HG03378 (cell line): Measurements from ENCODE around the gene MAP2K7.
"Not testable (repeated sequence)": the region's sequence is repeated elsewhere in the genome, so short reads cannot be mapped to it uniquely, and the experiment has no call there.

Experiments
- ATAC-seq: cut with Tn5 transposase; IDR thresholded peaks from one replicate; pipeline ENCODE4 v1.9.1; 2021; ENCODE audit warnings: mild to moderate bottlenecking, moderate library complexity; ENCODE audit not compliant: unreplicated experiment

Gene MAP2K7

DNA sequence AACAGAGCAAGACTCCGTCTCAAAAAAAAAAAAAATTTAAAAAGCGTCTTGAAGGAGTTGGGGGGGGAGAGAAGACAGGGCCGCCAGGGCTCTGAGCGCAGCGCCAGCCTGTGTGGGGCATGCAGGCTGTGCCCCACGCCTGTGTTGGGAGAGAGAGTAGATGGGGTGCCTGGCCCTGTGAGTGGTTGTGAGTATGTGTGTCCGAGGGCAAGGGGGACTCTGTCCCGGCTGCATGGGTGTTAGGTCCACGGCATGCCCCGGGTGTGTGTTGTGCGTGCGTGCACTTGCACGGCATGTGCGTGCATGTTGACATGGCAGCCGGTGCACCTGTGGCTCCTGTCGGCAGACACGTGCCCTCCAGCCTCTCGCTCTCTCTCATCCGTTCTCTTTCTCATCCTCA lies 3.4 kb downstream of the MAP2K7 start:
- ATAC-seq, result no peak

- ATAC-seq, result no peak
These were observed 3.9 kb downstream of the MAP2K7 start for GRCh38 chr19:7907544-7907943.

DNA sequence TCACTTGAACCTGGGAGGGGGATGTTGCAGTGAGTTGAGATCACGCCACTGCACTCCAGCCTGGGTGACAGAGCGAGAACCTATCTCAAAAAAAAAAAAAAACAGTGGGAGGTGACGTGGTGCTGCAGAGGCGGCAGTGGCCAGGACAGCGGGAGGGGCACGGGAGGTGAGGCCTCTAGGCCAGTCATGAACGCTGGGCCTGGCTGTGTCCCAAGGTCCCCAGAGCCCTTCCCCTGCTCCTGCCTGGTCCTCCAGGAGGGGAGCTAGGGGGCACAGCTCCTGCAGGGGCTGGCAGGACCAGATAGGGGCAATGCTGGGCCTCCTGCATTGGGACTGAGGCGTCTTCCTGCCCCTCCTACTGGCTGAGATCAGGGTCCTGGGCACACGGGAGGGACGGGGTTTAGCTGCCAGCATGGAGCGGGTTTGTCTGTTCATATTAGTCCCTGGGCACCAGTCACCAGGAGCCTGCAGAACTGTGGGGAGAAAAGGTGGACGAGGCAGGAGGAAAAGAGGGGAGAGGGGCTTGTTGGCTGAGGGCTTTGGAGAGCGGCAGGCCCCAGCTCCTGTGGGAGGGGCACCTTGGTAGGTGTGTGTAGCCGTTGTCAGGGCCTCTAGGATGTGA lies 4.5 kb downstream of the MAP2K7 start:
- no peak for ATAC-seq

DNA sequence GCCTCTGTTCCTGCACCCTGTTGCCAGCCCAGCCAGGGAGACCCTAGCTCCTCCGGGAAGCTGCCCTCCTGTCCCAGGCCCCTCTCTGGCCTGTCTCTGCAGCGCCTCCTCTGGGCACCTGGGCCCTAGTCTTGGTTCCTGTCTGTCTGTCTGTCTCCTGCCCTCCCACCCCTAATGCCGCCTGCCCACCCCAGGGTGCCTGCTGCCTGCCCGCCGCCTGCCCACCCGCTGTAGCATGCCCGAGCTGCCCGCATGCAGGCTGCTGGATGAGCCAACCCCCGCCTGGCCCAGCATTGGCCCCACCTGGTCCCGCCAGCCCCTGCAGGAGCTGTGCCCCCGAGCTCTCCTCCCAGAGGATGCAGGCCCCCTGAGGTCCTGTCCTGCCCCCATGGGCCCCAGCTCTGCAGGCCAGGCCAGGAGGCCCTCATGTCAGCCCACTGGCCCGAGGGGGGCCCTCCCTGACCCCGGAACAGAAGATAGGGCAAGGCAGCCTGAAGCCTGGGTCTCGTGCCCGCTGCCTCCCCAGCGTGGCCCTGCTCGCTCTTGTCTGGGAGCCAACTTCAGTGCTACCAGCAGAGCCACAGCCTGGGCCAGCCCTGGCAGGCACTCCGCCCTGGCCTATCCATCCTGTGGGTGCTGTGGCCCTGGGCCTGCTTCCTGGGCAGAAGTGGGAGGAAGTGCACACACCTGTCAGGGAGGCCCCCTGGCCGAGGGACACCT lies 5.2 kb downstream of the MAP2K7 start:
- no peak for ATAC-seq

DNA sequence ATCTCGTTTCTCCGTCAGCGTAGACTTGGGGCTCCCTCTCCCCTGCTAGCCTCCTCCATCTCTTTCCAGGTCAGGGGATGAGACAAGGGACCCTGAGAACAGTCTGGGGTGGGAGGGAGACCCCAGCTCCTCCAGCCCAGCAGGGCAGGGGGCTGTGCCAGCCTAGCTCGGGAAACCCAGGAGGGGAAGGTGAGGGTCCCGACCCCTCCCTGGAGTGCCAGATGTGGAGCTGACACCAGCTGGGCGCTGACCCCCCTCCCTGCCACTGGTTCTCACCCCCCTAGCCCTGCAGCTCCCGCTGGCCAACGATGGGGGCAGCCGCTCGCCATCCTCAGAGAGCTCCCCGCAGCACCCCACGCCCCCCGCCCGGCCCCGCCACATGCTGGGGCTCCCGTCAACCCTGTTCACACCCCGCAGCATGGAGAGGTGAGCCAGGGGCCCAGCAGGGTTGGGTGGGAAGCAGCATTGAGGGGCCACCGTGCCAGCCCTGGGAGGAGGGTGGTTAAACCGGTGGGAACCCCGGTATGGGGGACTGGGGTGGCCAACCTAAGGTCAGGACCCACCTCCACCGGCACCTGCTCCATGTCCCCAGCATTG lies 5.9 kb downstream of the MAP2K7 start:
- no peak for ATAC-seq

- ATAC-seq, result no peak
These were observed 6.9 kb downstream of the MAP2K7 start for GRCh38 chr19:7910321-7911161.

DNA sequence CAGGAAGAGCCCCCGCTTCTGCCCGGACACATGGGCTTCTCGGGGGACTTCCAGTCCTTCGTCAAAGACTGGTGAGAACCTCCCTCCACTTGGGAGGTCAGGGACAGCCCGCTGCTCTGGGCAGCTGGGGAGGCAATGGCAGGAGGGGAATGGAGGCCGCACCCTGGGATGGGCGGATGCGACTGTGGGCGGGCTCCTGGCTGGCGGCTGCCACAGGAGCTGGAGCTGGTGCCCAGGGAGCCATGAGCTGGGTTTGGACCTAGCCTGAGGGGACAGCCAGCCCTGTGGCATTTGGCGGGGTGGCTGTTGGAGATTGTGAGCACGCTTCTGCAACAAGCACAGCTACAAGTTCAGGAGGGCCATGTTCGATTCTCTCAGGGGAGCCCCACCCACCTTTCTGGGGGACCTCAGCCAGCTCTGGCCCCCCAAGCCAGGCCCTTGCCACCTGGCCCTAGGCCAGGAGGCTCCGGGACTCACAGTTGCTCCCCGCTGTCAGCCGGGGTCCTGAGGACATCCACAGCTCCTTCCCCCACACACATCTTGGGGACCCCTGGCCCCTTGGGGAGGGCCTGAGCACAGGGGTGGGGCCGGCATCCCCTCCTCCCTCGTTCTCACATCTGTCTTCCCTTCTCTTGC lies 7.9 kb downstream of the MAP2K7 start:
- ATAC-seq, result no peak

DNA sequence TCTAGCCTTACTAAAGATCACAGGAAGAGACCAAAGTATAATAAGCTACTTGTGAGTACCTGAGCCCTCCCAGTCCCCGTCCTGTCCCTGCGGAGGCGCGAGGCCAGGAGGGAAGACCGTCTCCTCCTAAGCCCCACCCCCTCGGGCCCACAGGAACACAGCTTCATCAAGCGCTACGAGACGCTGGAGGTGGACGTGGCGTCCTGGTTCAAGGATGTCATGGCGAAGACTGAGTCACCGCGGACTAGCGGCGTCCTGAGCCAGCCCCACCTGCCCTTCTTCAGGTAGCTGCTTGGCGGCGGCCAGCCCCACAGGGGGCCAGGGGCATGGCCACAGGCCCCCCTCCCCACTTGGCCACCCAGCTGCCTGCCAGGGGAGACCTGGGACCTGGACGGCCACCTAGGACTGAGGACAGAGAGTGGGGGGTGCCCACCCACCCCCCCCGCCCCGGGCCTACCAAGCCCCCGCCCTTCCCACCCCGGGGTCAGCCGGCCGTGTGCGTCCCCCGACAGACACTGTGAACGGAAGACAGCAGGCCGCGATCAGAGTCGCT lies 8.5 kb downstream of the MAP2K7 start:
- no peak for ATAC-seq

DNA sequence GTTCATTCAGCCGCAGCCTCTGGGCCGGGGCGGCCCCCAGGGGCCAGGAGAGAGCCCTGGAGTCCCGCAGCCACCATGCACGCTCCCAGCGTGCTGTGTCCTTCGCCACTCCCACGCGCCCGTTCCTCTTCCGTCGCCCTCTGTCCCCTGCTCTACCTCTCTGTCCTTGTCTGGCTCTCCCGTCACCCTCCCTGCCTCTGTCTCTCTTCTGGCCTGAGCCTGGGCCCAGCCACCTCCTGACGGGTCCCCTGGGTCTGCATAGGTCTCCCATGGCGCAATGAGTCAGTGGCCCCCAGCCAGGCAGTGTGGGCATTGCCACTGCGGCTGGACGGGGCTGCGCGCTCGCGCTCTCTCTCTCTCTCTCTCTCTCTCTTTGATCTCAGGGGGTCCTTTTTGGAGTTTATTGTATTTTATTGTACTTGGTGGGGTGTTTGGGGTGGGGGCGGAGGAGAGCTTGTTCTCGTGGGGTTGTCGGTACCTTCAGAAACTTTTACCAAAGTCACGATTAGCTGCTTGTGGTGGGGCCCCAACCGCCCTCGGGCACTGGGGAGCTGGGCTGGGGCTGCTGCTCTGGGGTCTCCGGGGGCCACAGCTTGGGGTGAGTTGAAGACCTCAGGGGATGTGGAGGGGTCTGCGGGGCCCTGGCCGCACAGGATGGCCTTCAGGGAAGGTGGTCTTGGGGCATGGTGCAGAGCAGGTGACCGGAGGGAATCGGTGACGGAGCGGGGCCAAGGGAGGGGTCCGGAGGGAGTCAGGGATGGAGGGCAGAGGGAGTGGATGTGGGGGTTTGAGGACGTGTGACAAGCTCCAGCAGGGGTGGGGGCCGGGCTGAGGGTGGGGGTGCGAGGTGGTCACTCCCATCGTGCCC lies 9.3 kb downstream of the MAP2K7 start:
- ATAC-seq, result no peak

DNA sequence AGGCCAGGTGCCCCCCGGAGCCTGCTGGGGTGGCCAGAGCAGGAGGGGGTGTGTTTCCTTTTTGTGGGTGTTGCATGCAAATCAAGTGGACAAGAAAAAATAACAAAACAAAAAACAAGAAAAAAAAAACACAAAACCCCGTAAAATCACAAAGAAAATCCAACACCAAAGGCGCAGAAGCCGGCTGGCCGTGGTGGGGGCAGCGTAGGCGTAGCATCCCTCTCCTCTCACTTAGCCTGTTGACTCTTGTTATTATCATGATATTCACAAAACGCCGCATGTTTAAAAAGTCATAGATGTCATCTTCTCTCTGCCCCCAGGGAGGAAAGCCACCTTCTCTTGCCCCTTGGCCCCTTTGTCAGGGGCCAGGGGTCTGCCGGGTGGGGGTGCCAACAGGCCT lies 10.0 kb downstream of the MAP2K7 start:
- ATAC-seq, result no peak

GRCh38 chr19:7914099-7914498 lies 10.4 kb downstream of the MAP2K7 start:
- ATAC-seq, result no peak

DNA sequence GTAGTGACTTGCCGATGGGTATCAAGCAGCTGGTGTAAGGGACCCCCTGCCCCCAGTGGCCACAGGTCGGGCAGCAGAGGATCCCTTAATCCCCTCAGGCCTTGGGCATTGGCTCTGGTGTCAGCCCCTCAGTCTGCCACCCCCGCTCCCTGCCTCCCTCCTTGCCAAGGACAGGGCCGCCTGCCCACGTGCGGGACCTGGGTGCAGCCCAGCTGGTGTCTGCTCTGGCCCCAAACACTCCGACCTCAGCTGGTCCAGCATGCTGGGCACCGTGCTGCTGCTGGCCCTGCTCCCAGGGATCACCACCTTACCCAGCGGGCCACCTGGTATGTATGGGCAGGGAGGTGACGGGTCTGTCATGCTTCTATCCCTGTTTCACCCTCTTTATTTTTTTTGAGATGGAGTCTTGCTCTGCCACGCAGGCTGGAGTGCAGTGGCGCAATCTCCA lies 10.9 kb downstream of the MAP2K7 start, which contains the start of gene TGFBR3L:
TGFBR3L (plus strand) TSS at position 233 of the 448 bp plus-strand sequence.
- ATAC-seq, result no peak

DNA sequence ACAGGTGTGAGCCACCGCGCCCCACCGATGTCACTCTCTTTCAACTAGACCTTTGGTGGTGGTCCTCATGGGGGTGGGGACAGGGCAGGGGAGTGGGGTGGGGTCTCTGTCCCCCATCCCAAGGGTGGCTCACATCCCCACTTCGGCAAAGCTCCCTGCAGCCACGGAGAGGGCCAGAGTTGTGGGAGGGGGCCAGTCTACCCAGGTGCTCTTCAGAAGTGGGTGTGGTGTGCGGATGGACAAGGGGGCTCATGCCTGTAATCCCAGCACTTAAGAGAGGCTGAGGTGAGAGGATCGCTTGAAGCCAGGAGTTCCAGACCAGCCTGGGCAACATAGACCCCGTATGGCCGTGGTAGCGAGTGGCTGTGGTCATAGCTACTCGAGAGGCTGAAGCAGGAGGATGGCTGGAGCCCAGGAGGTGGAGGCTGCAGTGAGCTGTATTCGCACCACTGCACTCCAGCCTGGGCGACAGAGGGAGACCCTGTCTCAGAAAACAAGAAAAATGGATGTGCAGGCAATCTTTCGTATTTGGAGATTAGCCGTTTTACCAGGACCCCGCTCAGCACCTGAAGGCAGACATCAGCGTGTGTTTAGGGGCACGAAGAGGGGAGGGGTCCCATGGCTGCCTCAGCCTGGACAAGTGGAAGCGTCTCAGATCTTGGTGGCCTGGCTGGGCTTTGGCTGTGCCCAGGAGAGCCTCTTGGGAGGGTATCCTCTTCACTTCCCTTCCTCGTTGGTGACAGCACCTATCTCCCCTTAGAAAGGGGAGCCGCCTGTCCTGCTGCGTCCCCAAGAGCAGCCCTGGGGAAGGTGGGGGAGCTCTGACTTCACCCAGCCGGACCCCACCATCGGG lies 11.8 kb downstream of the MAP2K7 start:
- no peak for ATAC-seq

- no peak for ATAC-seq
These were observed 12.7 kb downstream of the MAP2K7 start for GRCh38 chr19:7916103-7916954.

DNA sequence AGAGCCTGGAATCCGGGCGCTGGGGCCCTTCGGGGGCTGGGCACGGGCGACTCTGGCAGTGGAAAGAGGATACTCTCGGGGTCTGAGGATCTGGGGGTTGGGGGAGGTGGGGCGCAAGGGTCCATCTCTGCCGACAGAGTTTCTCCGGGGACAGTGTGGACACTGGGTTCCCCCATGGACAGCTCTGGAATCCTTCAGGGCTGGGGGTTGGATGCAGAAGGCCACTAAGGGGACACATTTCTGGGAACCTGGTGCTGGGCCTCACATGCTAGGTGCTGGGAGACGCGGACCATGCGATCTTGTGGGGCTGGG lies 13.2 kb downstream of the MAP2K7 start:
- ATAC-seq, result no peak

GRCh38 chr19:7917267-7918061 lies 13.8 kb downstream of the MAP2K7 start:
- ATAC-seq, result no peak

GRCh38 chr19:7918062-7918614 lies 14.5 kb downstream of the MAP2K7 start:
- not testable (repeated sequence) for ATAC-seq
